DND-41 (cell line): ENCODE measurements around the gene H6PD.

Experiments used
- ATAC-seq: fragments of 200-7000 bp; cut with Tn5 transposase; 3 replicates; pipeline ENCODE4 v1.9.1; 2021; ENCODE audit warnings: low read depth; ENCODE audit not compliant: insufficient read depth
- DNase-seq: peaks from one replicate; pipeline ENCODE4 v3.0.0-alpha.2; 2020
- H2AFZ ChIP-seq: 2 replicates; pipeline ENCODE4 v1.6.0; 2012; ENCODE audit warnings: low read depth, low read length
- H3K27ac ChIP-seq: 2 replicates; pipeline ENCODE4 v1.5.1; 2012; ENCODE audit warnings: low read length, inconsistent platforms
- H3K27me3 ChIP-seq: fragments of 200-600 bp; sonication (generic); 2 replicates; pipeline ENCODE4 v1.6.0; 2012; ENCODE audit warnings: low read length, mild to moderate bottlenecking, inconsistent platforms; ENCODE audit not compliant: insufficient read depth, poor library complexity
- H3K36me3 ChIP-seq: 2 replicates; pipeline ENCODE4 v1.5.1; 2012; ENCODE audit warnings: low read length, inconsistent platforms; ENCODE audit not compliant: insufficient read depth
- H3K4me1 ChIP-seq: 2 replicates; pipeline ENCODE4 v1.5.1; 2012; ENCODE audit warnings: mild to moderate bottlenecking, low read length; ENCODE audit not compliant: insufficient read depth
- H3K4me2 ChIP-seq: 2 replicates; pipeline ENCODE4 v1.6.0; 2012; ENCODE audit warnings: mild to moderate bottlenecking, moderate library complexity, low read length, inconsistent platforms; ENCODE audit not compliant: insufficient read depth
- H3K4me3 ChIP-seq, 2 experiments: fragments of 200-600 bp in 1 of 2; shearing (Covaris generic) in 1 of 2; 2 replicates each; pipeline ENCODE4 v1.5.1; 2012 to 2016; ENCODE audit warnings: inconsistent platforms in 2 of 2, low read length in 2 of 2, mild to moderate bottlenecking in 2 of 2, low read depth in 1 of 2, moderate library complexity in 1 of 2
- H3K79me2 ChIP-seq: 2 replicates; pipeline ENCODE4 v1.6.0; 2012; ENCODE audit warnings: low read length, inconsistent platforms; ENCODE audit not compliant: insufficient read depth
- H3K9ac ChIP-seq: 2 replicates; pipeline ENCODE4 v1.6.0; 2012; ENCODE audit warnings: low read depth, mild to moderate bottlenecking, inconsistent platforms, low read length, moderate library complexity
- H3K9me3 ChIP-seq: 2 replicates; pipeline ENCODE4 v1.5.1; 2012; ENCODE audit warnings: low read length, moderate library complexity, mild to moderate bottlenecking, inconsistent platforms; ENCODE audit not compliant: insufficient read depth, severe bottlenecking
- H4K20me1 ChIP-seq: 2 replicates; pipeline ENCODE4 v1.6.0; 2012; ENCODE audit warnings: low read length; ENCODE audit not compliant: insufficient read depth
- CTCF ChIP-seq: IDR thresholded peaks from 2 replicates; pipeline ENCODE4 v1.5.1; 2012; ENCODE audit warnings: borderline replicate concordance, low read length, moderate library complexity, mild to moderate bottlenecking; ENCODE audit not compliant: poor library complexity, severe bottlenecking; ENCODE audit errors: extremely low read depth
- EZH2 ChIP-seq: IDR thresholded peaks from 3 replicates; pipeline ENCODE4 v1.6.1; 2012; ENCODE audit warnings: borderline replicate concordance, low read depth, mild to moderate bottlenecking, moderate library complexity, low read length, inconsistent platforms; ENCODE audit not compliant: severe bottlenecking

Gene H6PD

GRCh38 chr1:9293533-9294404 lies 59.2 kb downstream of the H6PD start:
- H3K27ac ChIP-seq = peak overlapping the region; percentile 77
- ATAC-seq = peak; percentile 40
- no peaks in the 10 kb centered on the region for H3K27me3 ChIP-seq
- H3K79me2 ChIP-seq = peaks cover 57% of the 10 kb centered on the region
- H4K20me1 ChIP-seq = peaks cover 52% of the 10 kb centered on the region
- H3K4me2 ChIP-seq = peak overlapping the region; percentile 75
- peaks cover 26% of the 10 kb centered on the region for H3K36me3 ChIP-seq
- H3K4me3 ChIP-seq = peak overlapping the region; percentile 45 to 61
- peak overlapping the region; percentile 70 for H3K9ac ChIP-seq
- TF ChIP-seq EZH2 (no peak), CTCF (no peak)
- peak; percentile 62 for DNase-seq
- no peaks in the 10 kb centered on the region for H3K9me3 ChIP-seq
- peaks cover 67% of the 10 kb centered on the region for H3K4me1 ChIP-seq
- no peak overlapping the region for H2AFZ ChIP-seq

DNA sequence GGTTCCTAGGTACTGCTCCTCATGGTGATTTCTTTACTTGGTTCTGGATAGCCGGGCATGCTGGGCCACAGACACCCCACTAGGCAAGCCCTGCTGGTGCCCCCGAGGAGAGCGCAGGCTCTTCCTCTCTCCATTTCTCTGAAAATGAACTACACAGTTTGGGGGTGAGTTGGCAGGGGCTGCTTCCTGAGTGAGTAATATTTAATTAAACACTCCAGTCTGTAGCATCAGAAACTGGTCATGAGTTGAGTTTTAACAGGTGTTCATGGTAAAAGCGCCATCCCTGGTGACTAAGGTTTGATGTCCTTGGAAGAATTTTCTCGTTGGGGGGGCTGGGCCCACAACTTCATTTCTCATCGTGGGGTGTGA lies 59.8 kb downstream of the H6PD start:
- H3K9me3 ChIP-seq = no peaks in the 10 kb centered on the region
- DNase-seq (peak; percentile 37), ATAC-seq (peak; percentile 27)
- peak overlapping the region; percentile 75 for H3K4me2 ChIP-seq
- H3K9ac ChIP-seq = peak overlapping the region; percentile 70
- peaks cover 26% of the 10 kb centered on the region for H3K36me3 ChIP-seq
- H3K4me1 ChIP-seq = peaks cover 65% of the 10 kb centered on the region
- peak overlapping the region; percentile 77 for H3K27ac ChIP-seq
- H3K27me3 ChIP-seq = no peaks in the 10 kb centered on the region
- peak overlapping the region; percentile 45 to 61; a peak in 3 of 4 replicates for H3K4me3 ChIP-seq
- TF ChIP-seq CTCF (peak; percentile 3), EZH2 (no peak)
- no peak overlapping the region for H2AFZ ChIP-seq
- H4K20me1 ChIP-seq = peaks cover 56% of the 10 kb centered on the region
- H3K79me2 ChIP-seq = peaks cover 63% of the 10 kb centered on the region

- ATAC-seq (peak; percentile 30), DNase-seq (peak; percentile 46)
- no peak overlapping the region for H2AFZ ChIP-seq
- H3K79me2 ChIP-seq = peaks cover 70% of the 10 kb centered on the region
- H3K4me3 ChIP-seq = peak overlapping the region; percentile 45 to 61; a peak in 3 of 4 replicates
- no peaks in the 10 kb centered on the region for H3K27me3 ChIP-seq
- peak overlapping the region; percentile 77 for H3K27ac ChIP-seq
- peak; percentile 63 for TF ChIP-seq CTCF
- TF ChIP-seq EZH2 = no peak
- peak overlapping the region; percentile 70 for H3K9ac ChIP-seq
- peaks cover 59% of the 10 kb centered on the region for H3K4me1 ChIP-seq
- peaks cover 59% of the 10 kb centered on the region for H4K20me1 ChIP-seq
- no peaks in the 10 kb centered on the region for H3K9me3 ChIP-seq
- H3K36me3 ChIP-seq = peaks cover 27% of the 10 kb centered on the region
- peak overlapping the region; percentile 75 for H3K4me2 ChIP-seq
Observed at GRCh38 chr1:9294910-9295636, 60.5 kb downstream of the H6PD start.
